SK-N-SH (cell line): ENCODE results near the gene HSD3B7.

Experiments used
- CTCF ChIP-seq: fragments of 200-600 bp; sonication (generic); IDR thresholded peaks from 2 replicates; pipeline ENCODE4 v1.6.1; 2017; ENCODE audit warnings: antibody characterized with exemption, mild to moderate bottlenecking, moderate library complexity
- EP300 ChIP-seq, 2 experiments: IDR thresholded peaks; 2 replicates each; pipeline versions ENCODE4 v1.4.0 to v1.6.1; 2012; ENCODE audit warnings: borderline replicate concordance in 1 of 2, low read depth in 1 of 2, low read length in 1 of 2
- RFX5 ChIP-seq: IDR thresholded peaks from 2 replicates; pipeline ENCODE4 v1.6.1; 2012; ENCODE audit warnings: mild to moderate bottlenecking, improper control_type of control experiment, low read length

GRCh38 chr16:30967795-30968194, 17.2 kb upstream of the HSD3B7 start:
- TF ChIP-seq CTCF (no peak), RFX5 (no peak), EP300 (IDR thresholded peaks at IDR 0.05; ENCODE audit: borderline replicate concordance in 1 of 2, low read depth in 1 of 2, low read length in 1 of 2) (no peak)
